ENCODE measurements around the gene EIF2S2.

Gene EIF2S2

GRCh38 chr20:34058831-34059230 lies 53.2 kb downstream of the EIF2S2 start:
- peak; percentile 22 for DNase-seq

- no peak for DNase-seq
These were observed 56.8 kb downstream of the EIF2S2 start for GRCh38 chr20:34055290-34055689.

DNA sequence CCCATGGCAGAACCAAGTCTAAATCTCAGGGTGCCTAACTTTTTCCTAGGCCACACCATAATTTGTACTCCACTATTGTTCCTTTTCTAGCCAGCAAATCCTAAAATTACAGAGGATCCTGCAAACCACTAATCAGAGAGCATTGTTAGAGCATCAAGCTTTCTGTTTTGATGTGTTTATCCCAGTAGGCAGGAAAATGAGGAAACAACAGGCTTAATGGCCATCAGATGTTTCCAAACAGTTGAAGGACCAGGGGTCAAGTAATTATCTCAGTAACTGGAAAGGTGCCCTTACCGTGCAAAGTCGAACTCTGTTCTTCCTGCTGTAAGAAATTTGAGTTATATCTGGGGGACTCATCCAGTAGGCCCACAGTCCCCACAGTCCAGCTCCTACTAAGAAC lies 59.6 kb downstream of the EIF2S2 start:
- DNase-seq: no peak

DNA sequence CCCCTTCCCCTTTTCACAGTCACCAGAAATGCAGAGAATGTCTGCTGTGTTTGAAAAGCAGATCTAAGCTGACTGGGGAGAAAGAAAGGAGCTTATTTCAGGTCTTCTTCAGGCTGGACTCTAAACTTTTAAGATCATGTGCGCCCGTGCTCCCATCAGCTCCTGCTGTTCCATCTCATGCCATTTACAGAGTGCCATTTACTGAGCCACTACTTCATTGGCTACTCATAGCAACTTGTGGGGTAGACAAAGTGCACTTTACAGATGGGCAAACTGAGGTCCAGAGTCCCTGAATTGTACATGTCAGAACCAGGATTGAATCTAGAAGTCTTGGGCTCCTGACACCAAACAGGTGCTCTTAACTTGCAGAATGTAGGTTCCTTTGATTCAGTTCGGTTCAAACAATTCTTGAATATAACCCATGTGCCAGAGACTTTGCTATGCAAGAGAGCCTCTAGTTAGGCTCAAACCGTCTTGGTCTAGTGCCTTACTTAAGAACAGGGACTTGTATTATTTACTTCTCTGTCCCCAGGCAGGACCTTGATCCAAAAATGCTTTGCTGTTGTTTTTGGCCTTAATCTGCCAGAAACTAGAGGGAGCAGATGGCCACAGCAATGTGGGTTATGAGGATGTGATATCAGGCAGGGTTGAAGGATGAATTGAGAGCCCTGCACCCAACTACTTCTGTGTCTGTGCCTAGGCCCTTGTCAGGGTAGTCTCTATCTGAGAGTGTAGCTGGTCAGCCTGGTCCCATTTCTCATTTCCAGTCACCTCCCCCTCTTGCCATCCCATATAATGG lies 61.9 kb downstream of the EIF2S2 start:
- DNase-seq: no peak

GRCh38 chr20:34049389-34049788 lies 62.7 kb downstream of the EIF2S2 start:
- no peak for DNase-seq

- DNase-seq: no peak
These were observed 64.1 kb downstream of the EIF2S2 start for GRCh38 chr20:34047917-34048316.

- DNase-seq: no peak
These were observed 64.9 kb downstream of the EIF2S2 start for GRCh38 chr20:34047010-34047687.

DNA sequence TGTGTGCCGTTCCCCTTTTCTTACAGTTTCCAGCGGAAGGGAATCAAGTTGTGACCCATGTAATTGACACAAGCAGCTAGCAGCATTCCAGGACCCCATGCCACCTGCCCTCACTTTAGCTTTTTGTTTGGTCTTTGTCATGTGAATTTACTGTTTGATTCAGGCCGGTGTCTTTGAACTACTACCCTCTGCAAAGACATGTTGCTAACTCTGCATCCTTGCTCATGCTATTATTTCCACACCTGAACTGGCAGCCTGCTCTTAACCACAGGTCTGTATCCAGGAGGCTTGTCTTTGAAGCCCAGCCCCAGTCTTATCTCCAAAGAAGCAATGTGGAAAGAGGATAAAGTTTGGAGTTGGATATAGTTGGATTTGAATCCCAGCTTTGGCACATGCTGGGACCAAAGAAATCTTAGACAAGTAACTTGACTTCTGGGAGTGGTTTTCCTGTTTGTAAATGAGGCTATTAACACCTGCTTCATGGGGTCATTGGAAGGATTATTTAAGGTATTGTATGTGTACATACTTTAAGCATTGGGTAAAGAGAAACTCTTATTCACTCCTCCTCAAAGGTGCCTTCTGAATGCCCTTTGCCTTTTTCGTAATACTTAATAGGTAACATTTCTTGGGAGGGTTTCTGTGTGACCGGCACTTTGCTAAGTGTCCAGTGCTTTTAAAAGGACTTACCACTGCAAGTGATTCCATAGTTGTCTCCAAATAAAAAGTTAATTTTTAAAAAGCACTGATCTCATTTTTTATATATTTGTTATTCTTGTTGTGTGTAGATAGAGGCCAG lies 65.9 kb downstream of the EIF2S2 start:
- DNase-seq: no peak

DNA sequence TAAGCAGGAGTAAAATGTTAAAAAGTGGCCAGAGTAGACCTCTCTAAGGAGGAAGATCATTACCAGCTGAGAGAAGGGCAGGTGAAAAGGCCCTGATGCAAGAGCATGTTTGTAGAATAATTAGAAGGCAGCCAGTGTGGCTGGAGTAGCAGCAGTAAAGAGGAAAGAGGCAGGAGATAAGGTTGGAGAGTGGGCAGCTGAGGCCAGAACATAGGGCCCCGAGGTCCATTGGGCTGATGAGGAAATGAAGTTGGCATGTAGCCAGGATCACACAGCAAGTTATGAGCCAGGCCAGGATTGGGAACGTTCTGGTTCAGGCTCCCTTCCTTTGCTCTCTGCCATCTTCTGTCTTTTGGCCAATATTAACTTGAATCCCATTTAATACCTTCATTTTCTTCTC lies 66.7 kb downstream of the EIF2S2 start:
- no peak for DNase-seq

GRCh38 chr20:34043025-34043424 lies 69.0 kb downstream of the EIF2S2 start:
- DNase-seq: no peak

DNA sequence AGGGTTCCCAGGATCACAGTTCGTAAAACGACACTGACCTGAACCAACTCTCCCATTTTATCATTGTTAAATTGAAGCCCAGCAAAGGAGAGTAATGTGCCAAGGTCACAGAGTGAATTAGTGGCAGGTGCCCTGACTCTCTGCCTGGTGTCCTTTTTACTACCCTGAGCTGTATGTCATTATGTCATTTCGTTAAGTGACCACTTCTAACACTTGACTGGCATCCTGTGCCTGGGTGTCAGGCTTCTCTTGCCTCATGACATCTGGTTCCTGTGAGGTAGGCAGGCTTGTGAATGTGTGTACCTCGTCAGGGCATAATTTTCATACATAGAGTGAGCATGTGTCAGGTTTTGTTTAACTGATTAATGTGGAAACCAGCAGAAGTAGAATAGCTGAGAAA lies 69.8 kb downstream of the EIF2S2 start:
- DNase-seq: no peak

GRCh38 chr20:34041226-34041625 lies 70.8 kb downstream of the EIF2S2 start:
- DNase-seq: no peak

GRCh38 chr20:34040300-34040995 lies 71.6 kb downstream of the EIF2S2 start:
- DNase-seq: no peak

Data from CD4-positive, alpha-beta T cell treated with Interferon gamma for 1 hour (primary cell).